GM19455 (cell line): Measurements from ENCODE around the gene UBE2U.

Experiments used
- ATAC-seq: cut with Tn5 transposase; IDR thresholded peaks from one replicate; pipeline ENCODE4 v1.9.1; 2021; ENCODE audit not compliant: unreplicated experiment

Gene UBE2U

DNA sequence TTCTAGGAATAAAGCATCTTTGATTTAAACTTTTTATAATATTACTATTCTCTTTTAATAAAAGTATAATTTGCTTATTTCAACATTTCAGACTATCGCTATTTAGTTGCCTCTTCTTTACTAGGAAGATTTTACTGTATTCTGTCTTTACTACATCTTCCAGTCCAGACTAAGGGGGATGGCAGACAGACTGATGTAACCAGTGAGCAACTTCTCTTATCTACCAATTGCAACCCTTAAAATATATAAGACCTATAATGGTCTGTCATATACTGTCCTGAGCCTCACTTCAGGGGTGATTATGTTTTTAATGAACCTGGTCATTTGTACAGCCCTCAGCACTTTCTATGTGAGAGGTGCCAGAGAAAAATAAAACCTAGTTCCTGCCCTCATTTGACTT is 87.0 kb downstream of the UBE2U start:
- ATAC-seq, result no peak

DNA sequence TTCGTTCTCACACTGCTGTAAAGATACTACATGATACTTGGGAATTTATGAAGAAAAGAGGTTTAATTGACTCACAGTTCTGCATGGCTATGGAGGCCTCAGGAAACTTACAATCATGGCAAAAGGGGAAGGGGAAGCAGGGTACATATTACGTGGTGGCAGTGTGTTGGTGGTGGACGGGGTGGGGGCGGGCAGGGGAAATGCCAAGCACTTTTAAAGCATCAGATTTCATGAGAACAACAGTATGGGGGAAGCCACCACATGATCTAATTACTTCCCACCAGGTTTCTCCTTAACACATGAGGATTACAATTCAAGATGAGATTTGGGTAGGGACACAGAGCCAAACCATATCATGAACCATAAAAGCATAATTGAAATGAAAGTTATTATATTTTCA is 88.5 kb downstream of the UBE2U start:
- ATAC-seq, result no peak

DNA sequence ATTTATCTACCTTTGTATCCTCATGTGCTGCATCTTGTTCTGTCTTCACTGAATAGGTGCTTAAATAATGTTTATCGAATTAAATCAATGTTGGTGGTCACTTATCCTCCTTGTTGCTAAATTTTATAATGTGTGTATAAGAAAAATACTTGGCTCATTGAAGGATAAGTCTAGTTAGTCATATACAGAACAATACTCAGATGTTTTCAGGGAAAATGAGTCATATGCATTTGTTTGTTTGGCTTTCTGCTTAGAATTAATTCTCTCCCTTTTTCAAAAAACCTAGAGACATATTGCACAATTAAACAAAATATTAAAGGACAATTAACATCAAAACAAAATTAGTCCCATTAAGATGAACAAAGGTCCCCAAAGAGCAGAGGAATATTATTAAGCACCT is 89.0 kb downstream of the UBE2U start:
- no peak for ATAC-seq

DNA sequence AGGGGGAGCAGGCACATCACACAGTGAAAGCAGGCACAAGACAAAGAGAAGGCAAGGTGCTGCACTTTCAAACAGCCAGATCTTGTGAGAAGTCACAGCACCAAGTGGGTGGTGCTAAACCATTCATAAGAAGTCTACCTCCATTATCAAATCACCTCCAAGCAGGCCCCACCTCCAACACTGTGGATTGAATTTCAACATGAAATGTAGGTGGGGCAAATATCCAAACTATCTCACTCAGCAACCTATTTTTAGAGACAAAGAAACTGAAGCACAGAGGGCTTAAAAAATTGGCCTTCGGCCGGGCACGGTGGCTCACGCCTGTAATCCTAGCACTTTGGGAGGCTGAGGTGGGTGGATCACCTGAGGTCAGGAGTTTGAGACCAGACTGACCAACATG is 90.4 kb downstream of the UBE2U start:
- ATAC-seq, result no peak

DNA sequence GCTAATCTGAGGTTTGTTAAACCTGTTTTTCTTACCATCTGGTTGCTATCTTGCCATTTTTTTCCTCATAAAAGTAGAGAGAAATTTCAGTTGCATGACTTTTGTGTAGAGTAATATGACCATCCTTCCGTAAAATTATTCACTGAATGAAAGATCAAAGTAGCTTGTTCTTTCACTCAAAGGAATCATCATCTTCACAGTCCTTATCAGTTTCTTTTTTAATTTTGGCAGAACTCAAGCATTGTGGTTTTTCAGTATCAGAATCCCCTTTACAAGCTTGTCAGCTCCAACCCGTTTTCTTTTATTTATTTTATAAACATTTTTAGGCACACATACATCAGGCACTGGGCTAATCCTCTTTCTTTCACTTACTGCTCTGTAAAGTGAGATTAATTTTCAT is 91.7 kb downstream of the UBE2U start:
- no peak for ATAC-seq

DNA sequence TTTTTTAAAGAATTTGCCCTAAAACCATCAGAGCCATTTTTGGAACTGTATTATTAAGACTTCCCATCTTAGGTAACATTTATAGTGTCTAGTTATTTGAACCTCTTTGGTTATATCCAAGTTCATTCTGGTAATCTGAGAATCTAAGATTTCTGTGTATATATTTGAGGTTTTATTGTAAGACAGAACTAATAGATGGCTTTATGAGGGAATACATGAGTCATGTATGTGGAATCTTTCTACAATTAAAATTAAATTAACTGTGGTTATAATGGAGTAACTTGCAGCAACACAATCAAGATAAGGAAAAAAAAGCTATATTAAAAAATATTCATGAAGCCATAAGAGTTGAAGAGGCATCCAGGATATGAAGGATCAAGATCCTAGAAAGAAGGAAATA is 92.1 kb downstream of the UBE2U start:
- no peak for ATAC-seq

DNA sequence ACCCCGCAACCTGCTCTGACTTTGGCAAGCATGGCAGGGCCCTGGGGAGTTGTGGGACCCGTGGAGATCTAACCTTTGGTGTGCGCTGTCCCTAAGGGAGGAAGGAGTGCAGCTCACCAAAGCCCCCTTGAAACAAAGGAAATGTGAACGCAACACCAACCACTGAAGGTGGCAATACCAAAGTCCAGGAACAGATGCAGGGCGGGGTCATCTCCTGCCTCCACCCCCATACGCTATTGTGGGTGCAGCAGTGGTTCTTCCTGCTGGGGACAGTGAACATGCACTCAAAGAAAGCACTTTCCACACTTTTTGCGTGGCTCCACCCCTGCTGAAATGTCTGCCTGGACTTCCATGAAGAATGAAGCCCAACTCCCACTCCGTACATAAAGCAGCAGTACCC is 93.0 kb downstream of the UBE2U start:
- no peak for ATAC-seq

DNA sequence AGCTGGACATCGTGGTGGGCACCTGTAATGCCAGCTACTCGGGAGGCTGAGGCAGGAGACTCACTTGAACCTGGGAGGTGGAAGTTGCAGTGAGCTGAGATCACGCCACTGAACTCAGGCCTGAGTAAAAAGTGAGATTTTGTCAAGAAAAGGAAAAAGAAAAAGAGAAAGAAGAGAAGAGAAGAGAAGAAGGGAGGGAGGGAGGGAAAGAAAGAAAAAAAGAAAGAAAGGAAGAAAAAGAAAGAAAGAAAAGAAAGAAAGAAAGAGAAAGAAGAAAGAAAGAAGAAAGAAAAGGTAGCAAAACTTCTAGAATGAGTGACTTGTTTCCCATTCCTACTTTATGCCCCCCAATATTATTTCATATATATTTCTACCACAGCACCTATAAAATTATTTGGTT is 98.8 kb downstream of the UBE2U start:
- no peak for ATAC-seq

DNA sequence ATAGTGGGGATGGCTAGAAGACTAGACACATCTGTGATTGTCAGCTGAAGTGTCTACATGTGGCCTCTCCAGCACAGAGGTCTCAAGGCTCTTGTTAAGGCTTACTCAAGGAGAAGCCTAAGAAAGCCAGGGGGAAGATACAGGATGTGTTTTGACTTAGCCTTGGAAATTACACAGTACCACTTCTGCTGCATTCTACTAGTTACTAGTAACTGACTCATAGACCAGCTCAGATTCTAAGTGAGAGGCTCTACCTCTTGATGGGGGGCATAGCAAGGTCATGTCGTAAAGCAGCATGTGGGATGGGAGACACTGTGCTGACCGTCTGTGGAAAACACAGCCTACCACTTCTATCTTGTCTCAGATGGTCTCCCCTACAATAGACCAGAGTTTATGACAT is 99.5 kb downstream of the UBE2U start:
- no peak for ATAC-seq

DNA sequence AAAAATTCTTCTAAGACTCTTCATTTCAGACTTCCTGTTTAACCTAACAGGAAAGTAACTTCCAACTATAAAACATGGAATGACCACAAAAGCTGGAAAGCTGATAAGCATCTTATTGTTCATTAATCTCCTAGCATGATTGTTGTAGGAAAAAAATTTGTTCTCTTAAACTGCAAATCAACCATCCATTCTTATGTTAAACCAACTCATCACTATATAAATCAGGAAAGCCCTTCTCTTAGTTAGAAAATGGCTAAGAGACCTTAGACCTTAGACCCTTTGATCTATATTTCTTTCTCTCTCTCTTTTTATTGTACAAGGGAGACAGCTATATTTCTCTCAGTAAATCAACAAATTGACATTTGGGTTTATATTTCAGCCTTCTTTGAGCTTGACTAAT is 101.4 kb downstream of the UBE2U start:
- ATAC-seq, result no peak

DNA sequence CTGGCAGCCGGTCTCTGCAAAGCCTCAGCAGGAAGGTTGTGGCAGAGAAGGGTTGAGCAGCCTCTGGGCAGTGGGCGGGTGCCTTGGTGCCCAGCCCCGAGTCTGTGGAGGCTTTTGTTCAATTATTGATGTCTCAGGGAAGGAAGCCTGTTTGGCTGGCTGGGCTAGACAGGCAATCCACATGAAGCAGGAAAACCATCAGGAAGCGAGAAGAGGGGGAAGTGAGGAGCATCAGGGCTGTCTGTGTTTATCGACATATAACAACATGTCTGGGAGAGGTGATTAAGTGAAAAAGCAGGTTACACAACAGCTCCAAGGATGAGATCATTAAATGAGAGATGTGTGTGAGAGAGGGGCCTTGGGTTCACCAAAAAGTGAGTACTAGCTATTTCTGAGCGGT is 105.4 kb downstream of the UBE2U start:
- no peak for ATAC-seq

DNA sequence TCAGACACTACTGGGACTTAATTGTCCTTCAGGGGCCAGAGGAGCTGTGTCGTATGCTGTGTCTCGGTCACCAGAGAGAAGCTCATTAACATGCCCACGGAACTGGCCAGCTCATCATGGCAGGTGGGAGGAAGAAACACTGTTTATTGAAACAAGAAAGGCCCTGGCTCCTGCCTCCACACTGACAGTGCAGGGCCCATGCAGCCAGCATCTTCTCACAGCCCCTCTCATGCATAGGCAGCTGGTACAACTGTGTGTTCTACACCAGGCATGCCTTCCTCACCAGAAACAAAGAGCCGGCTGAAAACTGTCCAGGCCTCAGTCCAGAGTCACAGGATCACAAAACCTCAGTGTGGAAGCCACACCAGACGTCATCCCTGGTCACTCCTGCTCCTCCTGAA is 106.0 kb downstream of the UBE2U start:
- ATAC-seq, result no peak

DNA sequence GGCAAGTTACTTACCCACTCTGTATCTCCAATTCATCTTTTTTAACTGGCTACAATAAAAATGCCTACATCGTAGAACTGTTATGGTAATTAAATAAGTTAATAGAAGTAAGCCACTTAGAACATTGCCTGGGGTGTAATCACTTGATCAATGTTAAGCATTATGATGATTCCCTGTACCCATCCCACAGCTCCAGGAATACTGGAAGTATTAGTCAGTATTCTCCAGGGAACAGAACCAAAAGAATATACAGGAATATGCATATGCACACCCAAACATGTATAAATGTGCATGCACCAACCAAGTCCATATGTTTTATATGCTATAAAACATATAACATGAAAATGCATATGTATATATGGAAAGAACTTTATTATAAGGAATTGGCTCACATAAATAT is 107.3 kb downstream of the UBE2U start:
- no peak for ATAC-seq

DNA sequence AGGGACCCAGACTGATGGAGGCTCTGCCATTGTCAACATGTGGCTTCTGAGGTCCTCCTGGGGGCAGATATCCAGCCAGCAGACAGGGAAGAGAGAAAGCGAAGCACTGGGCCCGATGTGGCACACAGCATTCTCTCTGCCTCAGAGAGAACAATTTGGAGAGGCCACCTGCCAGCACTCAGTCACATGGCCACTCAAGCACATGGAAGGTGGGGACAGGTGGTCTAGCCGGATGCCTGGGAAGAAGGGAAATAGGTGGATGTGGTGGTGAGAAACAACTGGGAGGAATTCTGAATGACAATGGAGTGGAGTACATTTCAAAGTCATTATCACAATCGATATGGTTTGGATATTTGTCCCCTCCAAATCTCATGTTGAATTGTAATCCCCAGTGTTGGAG is 109.0 kb downstream of the UBE2U start:
- ATAC-seq, result no peak

DNA sequence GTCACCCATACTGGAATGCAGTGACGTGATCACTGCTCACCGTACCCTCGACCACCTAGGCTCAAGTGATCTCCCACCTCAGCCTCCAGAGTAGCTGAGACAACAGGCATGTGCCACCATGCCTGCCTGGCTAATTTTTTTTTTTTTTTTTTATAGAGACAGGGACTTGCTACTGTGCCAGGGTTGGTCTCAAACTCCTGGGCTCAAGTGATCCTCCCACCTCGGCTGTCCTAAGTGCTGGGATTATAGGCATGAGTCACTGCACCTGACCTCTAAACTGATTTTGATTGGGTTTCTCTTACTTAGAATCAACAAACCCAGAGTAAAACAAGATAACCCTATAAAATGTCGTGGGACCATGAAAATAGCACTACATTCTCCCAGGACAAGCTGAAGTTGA is 112.0 kb downstream of the UBE2U start:
- ATAC-seq, result no peak
